HEK293 (cell line): ENCODE results near the gene LZIC.

Experiments
- CTCF ChIP-seq: fragments of 450-650 bp; formaldehyde crosslinking; IDR thresholded peaks from 2 replicates; pipeline ENCODE4 v1.5.1; 2016; ENCODE audit warnings: missing biosample characterization, missing genetic modification characterization
- MYNN ChIP-seq: fragments of 450-650 bp; formaldehyde crosslinking; IDR thresholded peaks from 2 replicates; pipeline ENCODE4 v1.5.1; 2016; ENCODE audit warnings: missing biosample characterization, missing genetic modification characterization, borderline replicate concordance
- ZBTB49 ChIP-seq: fragments of 450-650 bp; formaldehyde crosslinking; IDR thresholded peaks from 2 replicates; pipeline ENCODE4 v1.5.1; 2016; ENCODE audit warnings: missing biosample characterization, missing genetic modification characterization, low read depth
- ZNF112 ChIP-seq: fragments of 450-650 bp; formaldehyde crosslinking; IDR thresholded peaks from 2 replicates; pipeline ENCODE4 v1.5.0; 2017; ENCODE audit warnings: missing biosample characterization, missing genetic modification characterization
- ZNF157 ChIP-seq: fragments of 450-650 bp; formaldehyde crosslinking; IDR thresholded peaks from 2 replicates; pipeline ENCODE4 v1.5.1; 2016; ENCODE audit warnings: missing biosample characterization, missing genetic modification characterization
- ZNF19 ChIP-seq: fragments of 450-650 bp; formaldehyde crosslinking; IDR thresholded peaks from 2 replicates; pipeline ENCODE4; 2016; ENCODE audit warnings: missing biosample characterization, missing genetic modification characterization, low read depth
- ZNF2 ChIP-seq: fragments of 450-650 bp; formaldehyde crosslinking; IDR thresholded peaks from 2 replicates; pipeline ENCODE4 v1.5.1; 2016; ENCODE audit warnings: missing biosample characterization, missing genetic modification characterization
- ZNF214 ChIP-seq: fragments of 450-650 bp; formaldehyde crosslinking; IDR thresholded peaks from 2 replicates; pipeline ENCODE4 v1.5.1; 2017; ENCODE audit warnings: missing biosample characterization, mild to moderate bottlenecking, missing genetic modification characterization, borderline replicate concordance
- ZNF302 ChIP-seq: fragments of 450-650 bp; formaldehyde crosslinking; IDR thresholded peaks from 2 replicates; pipeline ENCODE4 v1.5.1; 2016; ENCODE audit warnings: missing biosample characterization, missing genetic modification characterization, low read depth
- ZNF354C ChIP-seq: fragments of 450-650 bp; formaldehyde crosslinking; IDR thresholded peaks from 2 replicates; pipeline ENCODE4 v1.5.1; 2016; ENCODE audit warnings: missing biosample characterization, missing genetic modification characterization, low read depth, borderline replicate concordance
- ZNF501 ChIP-seq: fragments of 450-650 bp; formaldehyde crosslinking; IDR thresholded peaks from 2 replicates; pipeline ENCODE4 v1.5.1; 2016; ENCODE audit warnings: missing biosample characterization, missing genetic modification characterization
- TF ChIP-seq, protein P1 (sequence below): fragments of 450-650 bp; formaldehyde crosslinking; IDR thresholded peaks from 2 replicates; pipeline ENCODE4 v1.5.1; 2016; ENCODE audit warnings: missing biosample characterization, missing genetic modification characterization

- TF ChIP-seq CTCF (tag by site-specific recombination) (no peak), ZNF501 (tag by site-specific recombination) (no peak), ZNF354C (no peak), ZNF157 (no peak), ZNF19 (tag by site-specific recombination) (no peak), ZNF112 (tag by site-specific recombination) (no peak), ZBTB49 (tag by site-specific recombination) (no peak), MYNN (no peak), ZNF302 (no peak), ZNF2 (tag by site-specific recombination) (no peak), ZNF214 (tag by site-specific recombination) (no peak)
- TF ChIP-seq, protein P1, sequence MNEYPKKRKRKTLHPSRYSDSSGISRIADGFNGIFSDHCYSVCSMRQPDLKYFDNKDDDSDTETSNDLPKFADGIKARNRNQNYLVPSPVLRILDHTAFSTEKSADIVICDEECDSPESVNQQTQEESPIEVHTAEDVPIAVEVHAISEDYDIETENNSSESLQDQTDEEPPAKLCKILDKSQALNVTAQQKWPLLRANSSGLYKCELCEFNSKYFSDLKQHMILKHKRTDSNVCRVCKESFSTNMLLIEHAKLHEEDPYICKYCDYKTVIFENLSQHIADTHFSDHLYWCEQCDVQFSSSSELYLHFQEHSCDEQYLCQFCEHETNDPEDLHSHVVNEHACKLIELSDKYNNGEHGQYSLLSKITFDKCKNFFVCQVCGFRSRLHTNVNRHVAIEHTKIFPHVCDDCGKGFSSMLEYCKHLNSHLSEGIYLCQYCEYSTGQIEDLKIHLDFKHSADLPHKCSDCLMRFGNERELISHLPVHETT (tag by site-specific recombination), result no peak
Observed at GRCh38 chr1:9989773-9990172, 46.6 kb upstream of the LZIC start.
